WERI-Rb-1 (cell line): ENCODE results near the gene NSUN3.

ENCODE experiments used
- DNase-seq: peaks from one replicate; pipeline ENCODE4 v3.0.0-alpha.2; 2020
- H3K27ac ChIP-seq: fragments of 250-450 bp; sonication (Bioruptor Pico); 2 replicates; pipeline ENCODE4 v1.5.1; 2020; ENCODE audit warnings: mild to moderate bottlenecking, moderate library complexity
- H3K27me3 ChIP-seq: fragments of 250-450 bp; sonication (Bioruptor Pico); 2 replicates; pipeline ENCODE4 v1.5.1; 2021; ENCODE audit warnings: mild to moderate bottlenecking, low read depth, moderate library complexity; ENCODE audit not compliant: insufficient read depth, severe bottlenecking
- H3K36me3 ChIP-seq: fragments of 250-450 bp; sonication (Bioruptor Pico); 2 replicates; pipeline ENCODE4 v1.5.1; 2020; ENCODE audit warnings: mild to moderate bottlenecking, moderate library complexity
- H3K4me3 ChIP-seq: 2 replicates; pipeline ENCODE4 v1.5.1; 2011; ENCODE audit warnings: low read depth, mild to moderate bottlenecking, control low read depth, low read length
- H3K9me3 ChIP-seq: fragments of 250-450 bp; sonication (Bioruptor Pico); 2 replicates; pipeline ENCODE4 v1.5.1; 2021; ENCODE audit warnings: mild to moderate bottlenecking, moderate library complexity; ENCODE audit not compliant: severe bottlenecking
- CTCF ChIP-seq: IDR thresholded peaks from 2 replicates; pipeline ENCODE4 v1.5.1; 2011; ENCODE audit warnings: low read depth, mild to moderate bottlenecking, control low read depth, inconsistent platforms, low read length

Gene NSUN3

GRCh38 chr3:94049267-94049666, 13.6 kb upstream of the NSUN3 start:
- Histone ChIP-seq H3K27ac (no peak overlapping the region), H3K36me3 (peaks cover 11% of the 10 kb centered on the region), H3K9me3 (no peaks in the 10 kb centered on the region), H3K4me3 (no peak overlapping the region), H3K27me3 (no peaks in the 10 kb centered on the region)
- DNase-seq = no peak
- no peak for TF ChIP-seq CTCF

GRCh38 chr3:94050546-94050945, 12.3 kb upstream of the NSUN3 start:
- no peak for TF ChIP-seq CTCF
- H3K9me3 ChIP-seq = no peaks in the 10 kb centered on the region
- H3K36me3 ChIP-seq = peaks cover 6% of the 10 kb centered on the region
- H3K27me3 ChIP-seq = no peaks in the 10 kb centered on the region
- H3K4me3 ChIP-seq = no peak overlapping the region
- no peak for DNase-seq
- no peak overlapping the region for H3K27ac ChIP-seq

- no peaks in the 10 kb centered on the region for H3K9me3 ChIP-seq
- no peak for TF ChIP-seq CTCF
- H3K27me3 ChIP-seq = no peaks in the 10 kb centered on the region
- H3K27ac ChIP-seq = no peak overlapping the region
- DNase-seq = no peak
- peaks cover 3% of the 10 kb centered on the region; the same call in 1 of the 2 replicates for H3K36me3 ChIP-seq
- H3K4me3 ChIP-seq = no peak overlapping the region
Observed at GRCh38 chr3:94061297-94061696, 1.6 kb upstream of the NSUN3 start.

- Histone ChIP-seq H3K27ac (peak overlapping the region; percentile 90), H3K4me3 (peak overlapping the region; percentile 90), H3K9me3 (no peaks in the 10 kb centered on the region), H3K27me3 (no peaks in the 10 kb centered on the region), H3K36me3 (peaks cover 6% of the 10 kb centered on the region)
- TF ChIP-seq CTCF = no peak
- DNase-seq = no peak
Observed at GRCh38 chr3:94063496-94064119, 747 bp downstream of the NSUN3 start.

- no peaks in the 10 kb centered on the region for H3K9me3 ChIP-seq
- peaks cover 6% of the 10 kb centered on the region for H3K36me3 ChIP-seq
- no peak overlapping the region for H3K27ac ChIP-seq
- DNase-seq = no peak
- TF ChIP-seq CTCF = no peak
- H3K4me3 ChIP-seq = no peak overlapping the region
- H3K27me3 ChIP-seq = no peaks in the 10 kb centered on the region
Observed at GRCh38 chr3:94064243-94064860, 1.5 kb downstream of the NSUN3 start.

- no peaks in the 10 kb centered on the region for H3K9me3 ChIP-seq
- DNase-seq = no peak
- H3K36me3 ChIP-seq = peaks cover 6% of the 10 kb centered on the region
- H3K27ac ChIP-seq = no peak overlapping the region
- no peak overlapping the region for H3K4me3 ChIP-seq
- no peak for TF ChIP-seq CTCF
- no peaks in the 10 kb centered on the region for H3K27me3 ChIP-seq
Observed at GRCh38 chr3:94065122-94065521, 2.3 kb downstream of the NSUN3 start.
